Inflammatory macrophage treated with lipopolysaccharide for 1 hour (primary cell): ENCODE data around the gene SCAI.
"Not testable (repeated sequence)": the region's sequence is repeated elsewhere in the genome, so short reads cannot be mapped to it uniquely, and the experiment has no call there.

Experiments used
- DNase-seq, 2 donors: peaks; one replicate each; pipeline ENCODE4 v3.0.0-alpha.2; 2020 to 2022

Gene SCAI

GRCh38 chr9:125143377-125144090, at the start of gene SCAI:
SCAI (minus strand) TSS chr9:125143528; CDS start chr9:125143437, 91 bp downstream.
- DNase-seq, result peak; percentile 97 to 98

DNA sequence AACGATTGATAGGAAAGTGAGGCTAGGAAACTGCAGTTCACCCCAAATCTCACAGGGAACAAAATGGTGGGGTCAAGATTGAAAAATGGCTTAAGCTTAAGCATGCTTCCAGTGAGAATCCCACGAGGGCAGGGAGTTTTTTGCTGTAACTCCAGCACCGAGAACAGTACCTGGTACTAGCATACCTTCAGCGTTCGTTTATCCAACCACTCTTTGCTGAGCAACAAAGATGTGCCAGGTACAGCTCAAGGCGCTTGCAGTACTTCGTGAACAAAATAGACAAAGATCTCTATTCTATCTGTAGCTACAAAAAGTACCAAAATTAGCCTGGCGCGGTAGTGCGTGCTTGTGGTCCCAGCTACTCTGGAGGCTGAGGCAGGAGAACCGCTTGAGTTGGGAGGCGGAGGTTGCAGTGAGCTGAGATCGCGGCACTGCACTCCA, 47.1 kb upstream of the SCAI start:
- DNase-seq, result no peak

- DNase-seq, result peak; percentile 96 to 99
Measured at GRCh38 chr9:125189361-125190289, 46.3 kb upstream of the SCAI start, which contains the start of gene PPP6C. PPP6C (minus strand) TSS chr9:125189803; CDS start chr9:125189718, 85 bp downstream.

DNA sequence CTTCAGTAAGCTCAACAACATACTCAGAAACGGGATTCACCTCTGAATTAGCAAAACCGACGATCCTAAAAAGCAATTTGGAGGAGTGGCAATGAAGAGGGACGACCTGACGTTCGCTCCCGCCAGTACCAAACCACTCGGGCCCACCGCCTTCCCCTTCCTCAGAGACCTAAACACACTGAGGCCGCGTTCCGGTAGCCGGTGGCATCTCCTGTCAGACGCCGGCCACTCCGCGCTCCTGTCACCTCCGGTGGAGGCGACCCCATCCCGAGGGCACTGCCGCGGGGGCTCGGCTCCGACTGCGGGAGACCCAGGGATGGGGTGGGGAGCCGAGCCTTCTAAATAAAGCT, 45.7 kb upstream of the SCAI start:
- peak in 1 of 2 donors; percentile 20 for DNase-seq

- DNase-seq, result no peak
Measured at GRCh38 chr9:125183561-125183960, 40.2 kb upstream of the SCAI start.

GRCh38 chr9:125183054-125183453, 39.7 kb upstream of the SCAI start:
- no peak for DNase-seq

DNA sequence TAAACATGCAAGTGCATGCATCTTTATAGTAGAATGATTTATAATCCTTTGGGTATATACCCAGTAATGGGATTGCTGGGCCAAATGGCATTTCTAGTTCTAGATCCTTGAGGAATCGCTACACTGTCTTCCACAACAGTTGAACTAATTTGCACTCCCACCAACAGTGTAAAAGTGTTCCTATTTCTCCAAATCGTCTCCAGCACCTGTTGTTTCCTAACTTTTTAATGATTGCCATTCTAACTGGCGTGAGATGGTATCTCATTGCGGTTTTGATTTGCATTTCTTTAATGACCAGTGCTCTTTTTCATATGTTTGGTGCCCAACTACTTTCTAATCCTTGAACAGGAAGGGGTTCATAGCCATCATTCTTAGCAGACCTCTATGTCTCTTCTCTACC, 38.4 kb upstream of the SCAI start:
- DNase-seq, result not testable (repeated sequence)

- DNase-seq, result no peak
Measured at GRCh38 chr9:125180876-125181275, 37.5 kb upstream of the SCAI start.

- DNase-seq, result not testable (repeated sequence)
Measured at GRCh38 chr9:125179776-125180175, 36.4 kb upstream of the SCAI start.

DNA sequence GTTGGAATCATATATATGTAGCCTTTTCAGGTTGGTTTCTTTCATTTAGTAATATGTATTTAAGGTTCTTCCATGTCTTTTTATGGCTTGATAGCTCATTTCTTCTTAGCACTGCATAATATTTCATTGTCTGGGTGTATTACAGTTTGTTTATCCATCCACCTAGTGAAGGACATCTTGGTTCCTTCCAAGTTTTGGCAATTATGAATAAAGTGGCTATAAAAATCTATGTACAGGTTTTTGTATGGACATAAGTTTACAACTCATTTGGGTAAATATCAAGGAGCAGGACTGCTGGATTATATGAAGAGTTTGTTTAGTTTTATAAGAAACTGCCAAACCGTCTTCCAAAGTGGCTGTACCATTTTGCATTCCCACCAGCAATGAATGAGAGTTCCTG, 34.6 kb upstream of the SCAI start:
- DNase-seq, result no peak

GRCh38 chr9:125176636-125177035, 33.3 kb upstream of the SCAI start:
- DNase-seq, result no peak

DNA sequence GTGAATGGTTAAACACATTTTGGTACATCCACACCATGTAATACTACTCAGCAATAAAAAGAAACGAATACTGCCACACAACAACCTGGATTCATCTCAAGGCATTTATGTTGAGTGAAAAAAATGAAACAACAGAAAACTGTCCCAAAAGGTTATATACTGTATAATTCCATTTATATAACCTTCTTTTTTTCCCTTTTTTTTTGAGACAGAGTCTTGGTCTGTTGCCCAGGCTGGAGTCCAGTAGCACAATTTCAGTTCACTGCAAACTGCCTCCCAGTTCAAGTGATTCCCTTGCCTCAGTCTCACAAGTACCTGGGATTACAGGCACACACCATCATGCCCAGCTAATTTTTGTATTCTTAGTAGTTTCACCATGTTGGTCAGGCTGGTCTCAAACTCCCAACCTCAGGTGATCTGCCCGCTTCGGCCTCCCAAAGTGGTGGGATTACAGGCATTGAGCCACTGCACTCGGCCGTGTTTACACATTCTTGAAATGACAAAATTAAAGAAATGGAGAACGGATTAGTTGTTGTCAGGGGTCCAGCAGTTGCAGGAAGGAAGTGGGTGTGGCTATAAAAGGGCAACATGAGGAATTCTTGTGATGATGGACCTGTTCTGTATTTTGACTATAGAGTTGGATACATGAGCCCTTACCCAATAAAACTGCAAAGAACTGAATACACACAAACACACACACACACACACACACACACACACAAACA, 28.9 kb upstream of the SCAI start:
- DNase-seq, result no peak

DNA sequence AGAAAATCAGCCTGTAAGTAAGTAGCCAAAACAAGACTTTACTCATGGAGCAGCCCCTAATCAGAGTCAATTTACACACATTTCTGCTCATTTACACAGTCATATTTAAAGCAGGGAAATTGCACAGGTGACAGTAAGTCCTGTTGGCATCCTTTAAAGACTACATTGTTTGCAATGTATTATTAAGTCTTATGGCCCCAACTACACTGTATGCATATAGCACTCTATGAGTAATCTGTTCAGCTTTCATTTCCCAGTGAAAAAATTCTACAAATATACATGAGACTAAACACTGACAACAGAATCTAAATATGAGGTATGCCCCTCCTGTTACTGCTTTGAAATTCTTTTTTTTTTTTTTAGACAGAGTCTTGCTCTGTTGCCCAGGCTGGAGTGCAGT, 26.6 kb upstream of the SCAI start:
- DNase-seq, result no peak

DNA sequence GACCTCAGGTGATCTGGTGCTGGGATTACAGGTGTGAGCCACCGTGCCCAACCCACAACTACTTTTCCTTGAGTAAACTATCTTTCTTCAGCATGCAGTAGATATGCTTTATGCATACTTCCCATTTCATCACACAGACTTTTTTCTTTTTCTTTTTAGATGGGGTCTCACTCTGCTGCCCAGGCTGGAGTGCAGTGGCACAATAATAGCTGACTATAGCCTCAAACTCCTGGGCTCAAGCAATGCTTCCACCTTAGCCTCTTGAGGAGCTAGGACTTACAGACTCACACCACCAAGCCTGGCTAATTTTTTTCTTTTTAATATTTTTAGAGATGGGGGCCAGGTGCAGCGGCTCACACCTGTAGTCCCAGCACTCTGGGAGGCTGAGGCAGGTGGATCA, 23.4 kb upstream of the SCAI start:
- no peak for DNase-seq

DNA sequence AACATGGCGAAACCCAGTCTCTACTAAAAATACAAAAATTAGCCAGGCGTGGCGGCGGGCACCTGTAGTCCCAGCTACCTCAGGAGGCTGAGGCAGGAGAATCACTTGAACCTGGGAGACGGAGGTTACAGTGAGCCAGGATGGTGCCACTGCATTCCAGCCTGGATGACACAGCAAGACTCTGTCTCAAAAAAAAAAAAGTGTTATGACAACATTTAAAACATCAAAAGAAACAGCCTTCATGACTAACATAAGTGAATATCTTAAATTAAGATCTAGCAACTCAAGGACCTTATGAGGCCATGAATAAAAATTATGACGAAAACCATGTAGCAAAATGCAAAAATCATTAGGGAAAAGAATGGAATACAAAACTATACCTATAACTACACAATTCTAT, 19.6 kb upstream of the SCAI start:
- not testable (repeated sequence) for DNase-seq

GRCh38 chr9:125161284-125161918, 18.1 kb upstream of the SCAI start:
- DNase-seq, result no peak

DNA sequence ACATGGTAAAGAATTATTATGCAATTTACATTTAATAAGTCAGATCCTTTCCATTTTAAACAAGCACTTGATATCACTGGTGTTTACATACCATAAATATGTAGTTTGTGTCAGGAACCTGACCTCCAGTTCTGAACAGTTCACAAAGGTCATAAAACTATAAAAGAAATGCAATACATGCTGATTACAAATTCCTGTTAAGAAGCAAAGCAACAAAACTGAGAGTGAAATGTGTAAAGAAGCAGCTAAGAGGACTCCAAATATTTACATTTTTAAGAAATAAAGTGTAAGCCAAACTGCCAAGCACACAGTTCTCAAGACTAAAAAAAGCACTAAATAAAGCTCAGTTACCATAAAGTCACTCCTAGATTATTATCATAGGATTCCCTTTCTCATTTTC, 17.4 kb upstream of the SCAI start:
- DNase-seq, result no peak

- no peak for DNase-seq
Measured at GRCh38 chr9:125156551-125156950, 13.2 kb upstream of the SCAI start.

GRCh38 chr9:125153712-125154367, 10.5 kb upstream of the SCAI start:
- no peak for DNase-seq

DNA sequence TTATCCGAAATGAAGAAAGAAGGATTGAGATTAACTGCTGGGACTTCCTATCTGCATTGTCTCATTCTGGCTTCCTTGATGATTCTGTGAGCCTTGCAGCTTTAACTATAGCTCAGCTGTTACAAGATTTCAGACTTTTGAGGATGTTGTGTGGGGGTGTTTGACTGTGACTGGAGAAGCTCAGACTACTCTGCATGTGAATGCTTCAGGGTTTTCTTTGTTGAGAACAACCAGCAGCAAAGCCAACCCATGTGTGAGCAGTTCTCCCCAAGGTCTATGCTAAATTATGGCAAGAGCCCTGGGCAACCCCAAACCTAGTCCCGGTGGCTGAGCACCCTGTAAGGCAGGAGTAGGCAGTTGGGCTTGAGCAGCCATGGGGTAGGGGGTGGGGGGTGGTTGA, 8.4 kb upstream of the SCAI start:
- DNase-seq, result no peak

DNA sequence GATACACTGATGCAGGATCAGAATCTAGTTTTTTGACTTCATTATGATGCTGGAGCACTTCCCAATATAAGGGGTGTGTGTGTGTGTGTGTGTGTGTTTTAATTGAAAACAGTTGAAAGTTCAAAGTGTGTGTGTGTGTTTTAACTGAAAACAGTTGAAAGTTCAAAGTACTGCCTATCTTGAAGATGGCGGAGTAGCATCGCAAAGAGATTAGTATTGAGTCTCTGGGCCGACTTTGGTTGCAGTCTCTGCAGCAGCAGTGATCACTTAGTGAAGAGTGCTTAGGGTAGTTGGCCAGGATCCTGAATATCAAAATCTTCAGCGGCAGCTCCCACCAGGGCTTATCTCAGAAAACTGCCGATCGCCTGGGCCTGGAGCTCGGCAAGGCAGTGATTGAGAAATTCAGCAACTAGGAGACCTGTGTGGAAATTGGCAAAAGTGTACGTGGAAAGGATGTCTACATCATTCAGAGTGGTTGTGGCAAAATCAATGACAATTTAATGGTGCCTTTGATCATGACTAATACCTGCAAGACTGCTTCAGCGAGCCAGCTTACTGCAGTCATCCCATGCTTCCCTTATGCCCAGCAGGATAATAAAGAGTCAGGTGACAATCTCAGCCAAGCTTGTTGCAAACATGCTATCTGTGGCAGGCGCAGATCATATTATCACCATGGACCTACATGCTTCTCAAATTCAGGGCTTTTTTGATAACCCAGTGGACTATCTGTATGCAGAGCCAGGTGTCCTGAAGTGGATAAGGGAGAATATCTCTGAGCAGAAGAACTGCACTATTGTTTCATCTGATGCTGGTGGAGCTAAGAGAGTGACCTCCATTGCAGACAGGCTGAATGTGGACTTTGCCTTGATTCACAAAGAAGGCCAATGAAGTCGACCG, 7.3 kb upstream of the SCAI start:
- DNase-seq, result no peak
